Common myeloid progenitor, CD34-positive (primary cell): ENCODE data around the gene SLC35A3.
A peak's percentile ranks its signal among the peaks of the same experiment; 100 is the strongest.

Experiments
- CTCF ChIA-PET: fragments of 350-600 bp; sonication (Branson Sonifier 250); formaldehyde crosslinking; loops from one replicate; lab custom pipeline; 2021; ENCODE audit warnings: antibody characterized with exemption; lab: Charles Lee
- POLR2A ChIA-PET: fragments of 350-600 bp; sonication (Branson Sonifier 250); formaldehyde crosslinking; loops from one replicate; lab custom pipeline; 2021; ENCODE audit warnings: antibody characterized with exemption; lab: Charles Lee
- DNase-seq, 3 donors: peaks; one replicate each; pipeline versions ENCODE4 v3.0.0 to v3.0.0-alpha.2; 2013
- H3K27ac ChIP-seq, 2 experiments: 1 replicate in 1 of 2; 2 replicates in 1 of 2; pipeline ENCODE4 v1.7.0; 2013; ENCODE audit warnings: inconsistent platforms in 2 of 2, low read length in 2 of 2, mild to moderate bottlenecking in 2 of 2, low read depth in 1 of 2, moderate library complexity in 1 of 2; ENCODE audit not compliant: severe bottlenecking in 2 of 2, insufficient read depth in 1 of 2, poor library complexity in 1 of 2
- H3K27me3 ChIP-seq, 5 experiments: replicated peaks in 2 of 5; 1 replicate in 3 of 5; 2 replicates in 2 of 5; pipeline versions ENCODE4 v1.6.1 to v1.7.0; 2013; ENCODE audit warnings: low read length in 4 of 5, mild to moderate bottlenecking in 2 of 5, moderate library complexity in 2 of 5, inconsistent platforms in 1 of 5; ENCODE audit not compliant: insufficient read depth in 5 of 5, control insufficient read depth in 4 of 5
- H3K36me3 ChIP-seq, 4 experiments: 1 replicate in 2 of 4; 2 replicates in 2 of 4; pipeline versions ENCODE4 v1.6.1 to v1.7.0; 2013; ENCODE audit warnings: low read length in 3 of 4, control low read depth in 1 of 4, mild to moderate bottlenecking in 1 of 4; ENCODE audit not compliant: control insufficient read depth in 4 of 4, insufficient read depth in 4 of 4
- H3K4me1 ChIP-seq, 4 experiments: 1 replicate in 3 of 4; 2 replicates in 1 of 4; pipeline versions ENCODE4 v1.6.1 to v1.7.1; 2013; ENCODE audit warnings: low read length in 3 of 4, mild to moderate bottlenecking in 3 of 4, control low read depth in 1 of 4, inconsistent platforms in 1 of 4, moderate library complexity in 1 of 4; ENCODE audit not compliant: control insufficient read depth in 4 of 4, insufficient read depth in 4 of 4; ENCODE audit errors: control extremely low read depth in 1 of 4
- H3K4me3 ChIP-seq, 7 experiments: 1 replicate in 4 of 7; 2 replicates in 3 of 7; pipeline versions ENCODE4 v1.5.1 to v1.7.0; 2013; ENCODE audit warnings: mild to moderate bottlenecking in 7 of 7, low read length in 6 of 7, moderate library complexity in 6 of 7, inconsistent platforms in 2 of 7, low read depth in 2 of 7, control low read depth in 1 of 7; ENCODE audit not compliant: insufficient read depth in 4 of 7, control insufficient read depth in 1 of 7; ENCODE audit errors: extremely low read depth in 1 of 7
- H3K9me3 ChIP-seq, 5 experiments: 1 replicate in 4 of 5; 2 replicates in 1 of 5; pipeline versions ENCODE4 v1.6.1 to v1.7.1; 2013; ENCODE audit warnings: low read length in 4 of 5, mild to moderate bottlenecking in 2 of 5, inconsistent platforms in 1 of 5, low read depth in 1 of 5, moderate library complexity in 1 of 5; ENCODE audit not compliant: control insufficient read depth in 4 of 5, insufficient read depth in 2 of 5; ENCODE audit errors: control extremely low read depth in 1 of 5
- WGBS: methylation state at CpG from one replicate; pipeline ENCODE4 v1.1.5; 2013; ENCODE audit not compliant: insufficient coverage; 5-methylcytosine and 5-hydroxymethylcytosine counted together

SLC35A3 gene

DNA sequence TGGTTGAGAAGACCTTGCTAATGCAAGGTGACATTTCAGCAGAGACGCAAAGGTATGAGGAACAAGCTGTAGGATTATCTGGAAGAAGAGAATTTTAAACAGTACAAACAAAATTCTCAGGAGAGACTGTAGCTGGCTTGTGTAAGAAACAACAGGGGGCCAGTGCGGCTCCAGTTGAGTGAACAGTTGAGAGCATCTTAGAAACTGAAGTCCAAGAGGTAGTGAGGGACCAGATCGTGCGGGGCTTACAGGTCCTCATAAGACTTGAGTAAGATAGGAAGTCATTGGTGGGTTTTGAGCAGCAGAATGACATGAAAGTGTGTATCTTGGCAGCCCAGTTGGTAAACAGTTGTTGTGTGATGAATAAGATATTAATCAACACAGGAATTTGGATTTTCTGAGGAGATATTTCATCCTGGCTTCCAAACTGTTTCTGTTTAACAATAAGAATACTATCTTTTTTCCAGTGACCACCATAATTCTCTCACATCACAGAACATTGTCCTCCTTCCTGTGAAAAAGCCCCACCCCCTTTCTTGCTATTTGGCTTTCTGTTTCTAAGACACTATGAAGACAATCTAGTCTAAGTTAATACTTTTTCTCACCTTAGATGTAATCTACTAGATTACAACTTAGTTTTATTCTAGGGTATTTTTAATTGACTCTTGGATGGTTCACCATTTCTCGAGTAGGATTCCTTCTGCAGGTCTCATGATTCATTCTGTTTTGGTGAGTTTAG is 100.6 kb downstream of the SLC35A3 start:
- POLR2A ChIA-PET = no interaction called here
- no peak for DNase-seq
- H3K4me3 ChIP-seq = no peak overlapping the region
- no peaks in the 10 kb centered on the region for H3K27me3 ChIP-seq
- 100% methylated on average over 4 of the region's 5 CpGs for WGBS
- H3K9me3 ChIP-seq = no peaks in the 10 kb centered on the region
- no peak overlapping the region for H3K27ac ChIP-seq
- H3K36me3 ChIP-seq = peaks cover 13 to 80% (median 63%) of the 10 kb centered on the region in 4 experiments
- CTCF ChIA-PET = interaction anchor here (1.3 to 1.6 kb wide), 3 partner anchors 10 to 19 kb away, joined by 3 to 5 read pairs (median 3); no protein-coding TSS in a partner anchor
- no peaks in the 10 kb centered on the region for H3K4me1 ChIP-seq

DNA sequence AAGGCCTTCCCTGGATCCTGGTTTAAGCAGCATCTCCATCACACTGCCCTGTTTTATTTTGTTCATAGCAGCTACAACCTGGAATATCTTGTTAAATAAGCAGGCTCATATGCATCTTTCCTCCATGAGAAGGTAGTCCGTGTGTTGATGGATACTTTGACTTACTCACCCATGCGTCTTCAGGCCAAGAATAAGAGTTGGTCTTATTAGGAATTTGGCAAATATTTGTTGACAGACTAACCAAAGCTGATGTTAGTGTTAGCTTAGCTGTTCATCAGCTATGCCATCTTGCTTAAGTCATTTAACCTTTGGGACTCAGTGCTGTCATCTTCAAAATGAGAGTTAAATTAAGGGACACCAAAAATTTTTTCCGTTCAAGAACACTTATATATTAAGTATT is 103.7 kb downstream of the SLC35A3 start:
- H3K9me3 ChIP-seq = no peaks in the 10 kb centered on the region
- ChIA-PET CTCF (interaction anchor here (1.1 kb wide), 1 partner anchor 14 kb away, joined by 3 read pairs; no protein-coding TSS in a partner anchor), POLR2A (no interaction called here)
- no peak overlapping the region for H3K27ac ChIP-seq
- no peaks in the 10 kb centered on the region for H3K27me3 ChIP-seq
- H3K36me3 ChIP-seq = peaks cover 11 to 79% (median 52%) of the 10 kb centered on the region in 4 experiments
- H3K4me3 ChIP-seq = no peak overlapping the region
- H3K4me1 ChIP-seq = peaks cover 0 to 10% (median 1%) of the 10 kb centered on the region in 4 experiments
- no peak for DNase-seq
- WGBS = no CpG with 5 or more reads among the region's 3 CpGs

DNA sequence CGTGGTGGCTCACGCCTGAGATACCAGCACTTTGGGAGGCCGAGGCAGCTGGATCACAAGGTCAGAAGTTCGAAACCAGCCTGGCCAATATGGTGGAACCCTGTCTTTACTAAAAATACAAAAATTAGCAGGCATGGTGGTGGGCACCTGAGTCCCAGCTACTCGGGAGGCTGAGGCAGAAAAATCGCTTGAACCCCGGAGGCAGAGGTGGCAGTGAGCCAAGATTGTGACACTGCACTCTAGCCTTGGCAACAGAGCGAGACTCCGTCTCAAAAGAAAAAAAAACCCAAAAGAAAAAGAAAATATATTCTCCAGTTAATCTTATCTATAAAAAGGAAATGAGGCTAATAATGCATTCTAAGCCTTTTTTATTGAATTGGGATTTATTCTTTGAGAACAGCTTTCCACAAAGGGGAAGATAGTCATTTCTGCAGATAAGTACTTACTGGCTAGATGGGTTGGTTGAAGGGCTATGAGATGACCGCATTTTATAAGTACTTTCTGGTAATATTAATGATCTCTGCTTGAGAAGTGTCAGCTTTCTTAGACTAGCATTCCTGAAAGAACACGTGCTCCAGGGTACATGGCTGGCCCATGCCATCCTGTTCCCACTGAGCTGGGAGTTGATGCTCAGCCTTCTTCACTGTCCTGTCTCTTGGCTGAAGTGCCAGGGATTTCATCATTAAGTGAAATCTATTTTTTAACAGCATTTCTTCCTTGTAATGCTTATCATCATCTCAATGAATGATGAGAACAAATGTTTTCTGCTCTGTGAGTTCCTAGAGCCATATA is 105.0 kb downstream of the SLC35A3 start:
- no peak for DNase-seq
- 99% methylated on average over 9 of the region's 11 CpGs for WGBS
- POLR2A ChIA-PET = no interaction called here
- Histone ChIP-seq H3K36me3 (peaks cover 8 to 78% (median 51%) of the 10 kb centered on the region in 4 experiments), H3K27me3 (no peaks in the 10 kb centered on the region), H3K9me3 (no peaks in the 10 kb centered on the region), H3K4me3 (no peak overlapping the region), H3K4me1 (peaks cover 0 to 10% (median 1%) of the 10 kb centered on the region in 4 experiments), H3K27ac (no peak overlapping the region)
- CTCF ChIA-PET = interaction anchor here (0.7 to 1.1 kb wide), 2 partner anchors 9 to 13 kb away, joined by 3 read pairs; no protein-coding TSS in a partner anchor

DNA sequence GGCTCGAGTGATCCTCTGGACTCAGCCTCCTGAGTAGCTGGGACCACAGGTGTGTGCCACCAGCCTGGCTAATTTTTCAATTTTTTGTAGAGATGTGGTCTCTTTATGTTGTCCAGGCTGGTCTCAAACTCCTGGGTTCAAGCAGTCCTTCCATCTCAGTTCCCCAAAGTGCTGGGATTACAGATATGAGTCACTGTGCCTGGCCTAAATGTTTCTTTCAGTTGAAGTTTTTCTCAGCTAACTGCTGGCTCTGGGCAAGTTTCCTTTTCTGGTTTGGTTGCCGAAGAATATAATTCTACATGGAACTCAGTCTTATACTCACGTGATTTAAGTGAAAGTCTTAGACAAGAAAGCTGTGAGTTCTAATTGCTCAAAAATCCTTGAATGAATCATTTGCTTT is 106.0 kb downstream of the SLC35A3 start:
- POLR2A ChIA-PET = no interaction called here
- CTCF ChIA-PET = no interaction called here
- WGBS = 100% methylated on average over 1 of the region's 3 CpGs
- no peaks in the 10 kb centered on the region for H3K9me3 ChIP-seq
- DNase-seq = no peak
- H3K4me1 ChIP-seq = peaks cover 0 to 10% (median 1%) of the 10 kb centered on the region in 4 experiments
- H3K27me3 ChIP-seq = no peaks in the 10 kb centered on the region
- H3K27ac ChIP-seq = no peak overlapping the region
- H3K4me3 ChIP-seq = no peak overlapping the region
- H3K36me3 ChIP-seq = peaks cover 9 to 78% (median 49%) of the 10 kb centered on the region in 4 experiments

DNA sequence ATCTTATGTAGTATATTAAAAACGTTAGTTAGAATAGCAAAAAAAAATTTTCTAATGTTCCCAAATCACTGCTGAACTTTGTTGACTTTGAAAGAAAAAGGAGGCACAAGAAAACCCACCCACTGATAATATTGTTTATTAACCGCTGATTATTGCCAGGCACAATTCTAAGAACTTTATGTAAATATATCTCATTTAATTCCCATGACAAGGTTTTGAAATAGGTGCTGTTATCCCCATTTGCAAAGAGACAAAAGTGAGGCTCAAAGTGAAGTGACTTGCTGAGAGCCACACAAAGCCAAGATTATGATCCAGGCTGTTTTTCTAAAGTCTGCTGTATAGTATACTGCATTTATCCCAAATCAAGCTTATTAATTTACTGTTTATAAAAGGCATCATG is 106.5 kb downstream of the SLC35A3 start:
- H3K27me3 ChIP-seq = no peaks in the 10 kb centered on the region
- peaks cover 14 to 78% (median 47%) of the 10 kb centered on the region in 4 experiments for H3K36me3 ChIP-seq
- ChIA-PET POLR2A (no interaction called here), CTCF (no interaction called here)
- no peak overlapping the region for H3K4me3 ChIP-seq
- no peak for DNase-seq
- peaks cover 0 to 10% (median 1%) of the 10 kb centered on the region in 4 experiments for H3K4me1 ChIP-seq
- no peak overlapping the region for H3K27ac ChIP-seq
- no peaks in the 10 kb centered on the region for H3K9me3 ChIP-seq
- no CpG with 5 or more reads among the region's 2 CpGs for WGBS

DNA sequence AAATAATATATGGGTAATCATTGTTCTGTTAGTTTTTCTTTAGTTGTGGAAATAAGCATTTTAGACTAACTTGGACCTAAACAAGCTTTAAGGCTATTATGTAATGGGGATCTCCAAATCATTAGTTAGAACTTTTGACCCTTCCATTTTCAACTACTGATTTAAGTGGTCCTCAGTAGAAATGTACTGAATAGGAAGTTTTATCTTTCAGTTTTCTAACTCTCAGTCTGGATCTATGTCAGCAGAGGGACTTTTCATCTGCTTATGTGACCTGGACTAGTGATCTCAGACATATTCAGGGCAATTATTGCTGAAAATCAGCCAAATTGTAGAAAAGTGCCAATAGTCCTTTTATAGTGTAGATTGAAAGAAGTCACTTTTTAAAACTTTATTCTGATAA is 106.9 kb downstream of the SLC35A3 start:
- peaks cover 0 to 10% (median 1%) of the 10 kb centered on the region in 4 experiments for H3K4me1 ChIP-seq
- ChIA-PET CTCF (no interaction called here), POLR2A (no interaction called here)
- H3K27ac ChIP-seq = no peak overlapping the region
- no peaks in the 10 kb centered on the region for H3K9me3 ChIP-seq
- H3K36me3 ChIP-seq = peaks cover 15 to 78% (median 46%) of the 10 kb centered on the region in 4 experiments
- H3K4me3 ChIP-seq = no peak overlapping the region
- H3K27me3 ChIP-seq = no peaks in the 10 kb centered on the region
- no peak for DNase-seq

DNA sequence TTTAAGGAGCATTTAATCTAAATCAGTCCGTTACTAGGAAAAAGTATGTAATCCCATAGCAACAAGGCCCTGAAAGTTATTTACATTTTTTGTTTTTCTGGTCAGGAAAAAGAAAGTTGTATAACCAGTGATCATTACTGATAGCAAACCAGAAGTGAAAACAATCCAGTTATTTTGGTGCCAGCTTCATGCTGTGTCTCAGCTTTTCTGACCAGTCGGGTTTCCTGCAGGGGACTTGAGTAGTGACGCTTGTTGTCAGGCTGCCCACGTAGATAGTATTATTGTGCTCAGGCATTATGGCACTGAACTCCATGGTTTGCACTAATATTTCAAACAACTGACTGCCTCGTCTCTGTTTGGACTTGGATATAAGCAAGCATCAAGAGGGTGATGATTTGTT is 107.7 kb downstream of the SLC35A3 start:
- 76% methylated on average over 5 of the region's 5 CpGs for WGBS
- Histone ChIP-seq H3K9me3 (no peaks in the 10 kb centered on the region), H3K36me3 (peaks cover 17 to 75% (median 43%) of the 10 kb centered on the region in 4 experiments), H3K4me1 (peaks cover 0 to 10% (median 1%) of the 10 kb centered on the region in 4 experiments), H3K27ac (peak overlapping the region; percentile 34 to 36), H3K4me3 (no peak overlapping the region), H3K27me3 (no peaks in the 10 kb centered on the region)
- CTCF ChIA-PET = no interaction called here
- DNase-seq = peak; percentile 6 to 46 (median 18)
- POLR2A ChIA-PET = no interaction called here
